Esophagus muscularis mucosa (tissue), 4 donors: ENCODE data around the gene CNPPD1. TPM values are rescaled to one million over a fixed set of nuclear protein-coding genes. Genes with fewer than 3 reads are reported as not detected.

ENCODE experiments used
- DNase-seq: peaks from one replicate; pipeline ENCODE4 v3.0.0-alpha.2; 2017; ENCODE audit errors: extremely low spot score
- H3K27ac ChIP-seq, 4 donors: fragments of 200-600 bp; sonication (generic); replicated peaks in 1 of 4; 1 replicate in 3 of 4; 2 replicates in 1 of 4; pipeline ENCODE4 v1.5.1; 2016 to 2019; ENCODE audit warnings: mild to moderate bottlenecking in 1 of 4
- H3K27me3 ChIP-seq, 4 donors: fragments of 200-600 bp; sonication (generic); one replicate each; pipeline versions ENCODE4 v1.5.1 to v1.6.0; 2016 to 2019
- H3K36me3 ChIP-seq, 4 donors: fragments of 200-600 bp; sonication (generic); one replicate each; pipeline ENCODE4 v1.5.1; 2016 to 2019
- H3K4me1 ChIP-seq, 4 donors: fragments of 200-600 bp; sonication (generic); one replicate each; pipeline ENCODE4 v1.5.1; 2016 to 2019
- H3K4me3 ChIP-seq, 4 donors: fragments of 200-600 bp; sonication (generic); 1 replicate in 2 of 4; 2 replicates in 2 of 4; pipeline ENCODE4 v1.5.1; 2016 to 2019; ENCODE audit warnings: mild to moderate bottlenecking in 4 of 4, moderate library complexity in 1 of 4
- H3K9me3 ChIP-seq, 4 donors: fragments of 200-600 bp; sonication (generic); 1 replicate in 3 of 4; 2 replicates in 1 of 4; pipeline ENCODE4 v1.5.1; 2016 to 2019
- CTCF ChIP-seq, 3 experiments: fragments of 200-600 bp in 2 of 3; fragments of 450-650 bp in 1 of 3; sonication (generic) in 2 of 3; IDR thresholded peaks; one replicate each; pipeline ENCODE4 v1.5.1; 2017 to 2019; ENCODE audit warnings: antibody characterized with exemption in 3 of 3, mild to moderate bottlenecking in 2 of 3, moderate library complexity in 1 of 3
- EP300 ChIP-seq: sonication (generic); formaldehyde crosslinking; IDR thresholded peaks from one replicate; pipeline ENCODE4 v1.6.1; 2017; ENCODE audit warnings: antibody characterized with exemption
- POLR2A ChIP-seq: fragments of 450-650 bp; IDR thresholded peaks from one replicate; pipeline ENCODE4 v1.6.1; 2017; ENCODE audit warnings: antibody characterized with exemption, moderate library complexity, mild to moderate bottlenecking, low read depth
- POLR2AphosphoS5 ChIP-seq, 2 donors: sonication (generic); formaldehyde crosslinking; IDR thresholded peaks; one replicate each; pipeline ENCODE4 v1.6.1; 2017; ENCODE audit warnings: antibody characterized with exemption in 2 of 2
- WGBS: methylation state at CpG from one replicate; pipeline ENCODE4 v1.1.5; 2018; 5-methylcytosine and 5-hydroxymethylcytosine counted together
- intact Hi-C: fragments of 100-400 bp; cut with DNase I; formaldehyde crosslinking; loops from one replicate; pipeline ENCODE4 v1.15.1; 2023
- total RNA-seq, 4 donors: library from RNA; depleted of rRNA; stranded (reverse); fragments of >200 nt; gene quantifications; one replicate each; pipeline versions ENCODE4 v1.1.0 to v1.2.1, GENCODE V29; 2016

The CNPPD1 gene
- total RNA-seq, 4 donors from 2014 or later, result 41.9 to 98.0 (median 61.9) TPM

- Histone ChIP-seq H3K4me3 (no peak overlapping the region), H3K4me1 (peaks cover 16 to 34% (median 31%) of the 10 kb centered on the region in 4 donors), H3K27ac (no peak overlapping the region), H3K27me3 (no peaks in the 10 kb centered on the region), H3K9me3 (no peaks in the 10 kb centered on the region), H3K36me3 (peaks cover 20 to 77% (median 75%) of the 10 kb centered on the region in 4 donors)
- intact Hi-C loops, result no loop called here
- 93% methylated on average over 10 of the region's 10 CpGs for WGBS
- TF ChIP-seq POLR2A, result no peak
- no peak for DNase-seq
These were observed 36.9 kb upstream of the CNPPD1 start for GRCh38 chr2:219213486-219214071.

- peaks cover 15 to 34% (median 31%) of the 10 kb centered on the region in 4 donors for H3K4me1 ChIP-seq
- H3K27me3 ChIP-seq, result no peaks in the 10 kb centered on the region
- no peak for DNase-seq
- intact Hi-C loops, result no loop called here
- no peak overlapping the region for H3K27ac ChIP-seq
- no peaks in the 10 kb centered on the region for H3K9me3 ChIP-seq
- WGBS, result 97% methylated on average over 4 of the region's 8 CpGs
- no peak overlapping the region for H3K4me3 ChIP-seq
- TF ChIP-seq EP300 (no peak), POLR2AphosphoS5 (IDR thresholded peaks at IDR 0.05) (no peak), CTCF (IDR thresholded peaks at IDR 0.05) (no peak), POLR2A (no peak)
- peaks cover 20 to 83% (median 80%) of the 10 kb centered on the region in 4 donors for H3K36me3 ChIP-seq
These were observed 36.3 kb upstream of the CNPPD1 start for GRCh38 chr2:219213026-219213415.

- H3K9me3 ChIP-seq, result no peaks in the 10 kb centered on the region
- 93% methylated on average over 9 of the region's 9 CpGs for WGBS
- TF ChIP-seq EP300, result no peak
These were observed 34.2 kb upstream of the CNPPD1 start for GRCh38 chr2:219210886-219211362.

GRCh38 chr2:219210196-219210885, 33.6 kb upstream of the CNPPD1 start:
- TF ChIP-seq CTCF (IDR thresholded peaks at IDR 0.05) (no peak), POLR2AphosphoS5 (IDR thresholded peaks at IDR 0.05) (no peak), POLR2A (no peak), EP300 (no peak)
- Histone ChIP-seq H3K27ac (peak overlapping the region in 1 of 4 donors; percentile 30), H3K36me3 (peaks cover 16 to 73% (median 69%) of the 10 kb centered on the region in 4 donors), H3K9me3 (no peaks in the 10 kb centered on the region), H3K27me3 (peaks cover 0 to 2% (median 0%) of the 10 kb centered on the region in 4 donors), H3K4me3 (no peak overlapping the region), H3K4me1 (peaks cover 17 to 25% (median 23%) of the 10 kb centered on the region in 4 donors)
- DNase-seq, result peak; percentile 47
- intact Hi-C loops, result no loop called here
- WGBS, result 92% methylated on average over 23 of the region's 24 CpGs

More at GRCh38 chr2:219210886-219211362, 34.2 kb upstream of the CNPPD1 start:
- peaks cover 0 to 2% (median 0%) of the 10 kb centered on the region in 4 donors for H3K27me3 ChIP-seq
- intact Hi-C loops, result no loop called here
- no peak overlapping the region for H3K4me3 ChIP-seq
- peak; percentile 34 for DNase-seq
- H3K4me1 ChIP-seq, result peaks cover 16 to 28% (median 24%) of the 10 kb centered on the region in 4 donors
- peaks cover 17 to 79% (median 74%) of the 10 kb centered on the region in 4 donors for H3K36me3 ChIP-seq
- no peak overlapping the region for H3K27ac ChIP-seq

- TF ChIP-seq POLR2A (no peak), CTCF (IDR thresholded peaks at IDR 0.05) (no peak), POLR2AphosphoS5 (IDR thresholded peaks at IDR 0.05) (no peak)
These were observed 32.8 kb upstream of the CNPPD1 start for GRCh38 chr2:219209236-219210195.

More at GRCh38 chr2:219209236-219210195, 32.8 kb upstream of the CNPPD1 start:
- DNase-seq, result peak; percentile 66
- H3K27ac ChIP-seq, result peak overlapping the region in 1 of 4 donors; percentile 94
- WGBS, result 80% methylated on average over 16 of the region's 18 CpGs
- H3K4me1 ChIP-seq, result peaks cover 17 to 24% (median 23%) of the 10 kb centered on the region in 4 donors
- H3K36me3 ChIP-seq, result peaks cover 13 to 65% (median 61%) of the 10 kb centered on the region in 4 donors
- H3K27me3 ChIP-seq, result peaks cover 0 to 2% (median 0%) of the 10 kb centered on the region in 4 donors
- intact Hi-C loops, result loop anchor here (5.0 kb wide), 1 partner anchor 47 kb away; the partner anchor contains the start of gene NHEJ1
- no peaks in the 10 kb centered on the region for H3K9me3 ChIP-seq
- H3K4me3 ChIP-seq, result no peak overlapping the region
